Prostate gland (tissue), 2 donors: Measurements from ENCODE around the gene TET3. TPM values are rescaled to one million over a fixed set of nuclear protein-coding genes. Genes with fewer than 3 reads are reported as not detected.

Experiments used
- DNase-seq: peaks from one replicate; pipeline ENCODE4 v3.0.0-alpha.2; 2019; ENCODE audit warnings: low spot score
- H3K27ac ChIP-seq, 2 donors: fragments of 200-600 bp; sonication (generic); 2 replicates each; pipeline ENCODE4 v1.5.1; 2017 to 2019
- H3K27me3 ChIP-seq: fragments of 200-600 bp; sonication (generic); replicated peaks from 2 replicates; pipeline ENCODE4 v1.5.1; 2019; ENCODE audit not compliant: insufficient read depth
- H3K36me3 ChIP-seq, 2 donors: fragments of 200-600 bp; sonication (generic); 1 replicate in 1 of 2; 2 replicates in 1 of 2; pipeline versions ENCODE4 v1.5.1 to v1.8.1; 2017 to 2019
- H3K4me1 ChIP-seq: fragments of 200-600 bp; sonication (generic); replicated peaks from 2 replicates; pipeline ENCODE4 v1.5.1; 2019
- H3K4me3 ChIP-seq, 2 donors: fragments of 200-600 bp; sonication (generic); 2 replicates each; pipeline ENCODE4 v1.5.1; 2017 to 2019
- H3K9me3 ChIP-seq: fragments of 200-600 bp; sonication (generic); 2 replicates; pipeline ENCODE4 v1.5.1; 2017
- CTCF ChIP-seq, 4 experiments: fragments of 200-600 bp in 2 of 4; fragments of 450-650 bp in 2 of 4; sonication (generic) in 2 of 4; IDR thresholded peaks; 1 replicate in 3 of 4; 2 replicates in 1 of 4; pipeline ENCODE4 v1.5.1; 2016 to 2019; ENCODE audit warnings: antibody characterized with exemption in 4 of 4, mild to moderate bottlenecking in 2 of 4, moderate library complexity in 2 of 4
- POLR2A ChIP-seq: fragments of 450-650 bp; IDR thresholded peaks from one replicate; pipeline ENCODE4 v1.6.1; 2016; ENCODE audit warnings: antibody characterized with exemption, mild to moderate bottlenecking
- POLR2AphosphoS5 ChIP-seq: sonication (generic); formaldehyde crosslinking; IDR thresholded peaks from one replicate; pipeline ENCODE4 v1.6.1; 2017; ENCODE audit warnings: antibody characterized with exemption
- WGBS: methylation state at CpG from one replicate; pipeline ENCODE4 v1.1.5; 2018; 5-methylcytosine and 5-hydroxymethylcytosine counted together
- intact Hi-C: fragments of 100-400 bp; cut with DNase I; formaldehyde crosslinking; loops from one replicate; pipeline ENCODE4 v1.14.2; 2022
- total RNA-seq, 2 donors: library from RNA; depleted of rRNA; stranded (reverse); fragments of >200 nt; gene quantifications; one replicate each; pipeline ENCODE4 v1.1.0, GENCODE V29; 2016

Gene TET3
- total RNA-seq, 2 donors from 2014 or later = 12.8 to 13.8 TPM

- 96% methylated on average over 1 of the region's 1 CpG for WGBS
- no peak overlapping the region for H3K4me3 ChIP-seq
- H3K27ac ChIP-seq = no peak overlapping the region
- peaks cover 0 to 9% of the 10 kb centered on the region in 2 donors for H3K36me3 ChIP-seq
- no peaks in the 10 kb centered on the region for H3K27me3 ChIP-seq
- no peak for DNase-seq
- H3K9me3 ChIP-seq = no peaks in the 10 kb centered on the region
- intact Hi-C loops = no loop called here
- TF ChIP-seq POLR2AphosphoS5 = no peak
- no peak for TF ChIP-seq CTCF (IDR thresholded peaks at IDR 0.05)
- no peak for TF ChIP-seq POLR2A
- no peaks in the 10 kb centered on the region for H3K4me1 ChIP-seq
These were observed 38.5 kb upstream of the TET3 start for GRCh38 chr2:73946215-73946614.

GRCh38 chr2:73946666-73947065, 38.0 kb upstream of the TET3 start:
- no peak for TF ChIP-seq POLR2A
- no peak for TF ChIP-seq CTCF (IDR thresholded peaks at IDR 0.05)
- TF ChIP-seq POLR2AphosphoS5 = no peak
- Histone ChIP-seq H3K4me3 (no peak overlapping the region), H3K4me1 (no peaks in the 10 kb centered on the region), H3K36me3 (peaks cover 0 to 9% of the 10 kb centered on the region in 2 donors), H3K9me3 (no peaks in the 10 kb centered on the region), H3K27me3 (no peaks in the 10 kb centered on the region), H3K27ac (no peak overlapping the region)
- WGBS = 90% methylated on average over 3 of the region's 3 CpGs
- intact Hi-C loops = no loop called here
- no peak for DNase-seq

GRCh38 chr2:73947412-73948018, 37.2 kb upstream of the TET3 start:
- Histone ChIP-seq H3K9me3 (no peaks in the 10 kb centered on the region), H3K27ac (no peak overlapping the region), H3K4me1 (no peaks in the 10 kb centered on the region), H3K4me3 (no peak overlapping the region), H3K36me3 (peaks cover 0 to 9% of the 10 kb centered on the region in 2 donors), H3K27me3 (no peaks in the 10 kb centered on the region)
- intact Hi-C loops = no loop called here
- no peak for DNase-seq
- TF ChIP-seq CTCF (IDR thresholded peaks at IDR 0.05) (no peak), POLR2AphosphoS5 (no peak), POLR2A (no peak)
- WGBS = 88% methylated on average over 5 of the region's 5 CpGs

- peaks cover 0 to 9% of the 10 kb centered on the region in 2 donors for H3K36me3 ChIP-seq
These were observed 34.9 kb upstream of the TET3 start for GRCh38 chr2:73949802-73950201.

More at GRCh38 chr2:73949802-73950201, 34.9 kb upstream of the TET3 start:
- H3K4me3 ChIP-seq = no peak overlapping the region
- no peaks in the 10 kb centered on the region for H3K27me3 ChIP-seq
- no peak overlapping the region for H3K27ac ChIP-seq
- H3K9me3 ChIP-seq = no peaks in the 10 kb centered on the region
- DNase-seq = no peak
- intact Hi-C loops = no loop called here
- no peak for TF ChIP-seq POLR2A
- TF ChIP-seq POLR2AphosphoS5 = no peak
- no peak for TF ChIP-seq CTCF (IDR thresholded peaks at IDR 0.05)
- no peaks in the 10 kb centered on the region for H3K4me1 ChIP-seq
